Upper lobe of left lung (tissue), 4 donors: ENCODE results near the gene AAK1.

ENCODE experiments used
- EP300 ChIP-seq, 4 donors: sonication (generic); formaldehyde crosslinking; IDR thresholded peaks; one replicate each; pipeline ENCODE4 v1.5.1; 2017; ENCODE audit warnings: antibody characterized with exemption in 4 of 4, control low read depth in 2 of 4
- POLR2A ChIP-seq, 4 donors: fragments of 450-650 bp; IDR thresholded peaks; one replicate each; pipeline ENCODE4 v1.5.1; 2016 to 2017; ENCODE audit warnings: antibody characterized with exemption in 4 of 4, mild to moderate bottlenecking in 2 of 4
- POLR2AphosphoS5 ChIP-seq, 2 donors: sonication (generic); formaldehyde crosslinking; IDR thresholded peaks; one replicate each; pipeline ENCODE4 v1.5.1; 2017; ENCODE audit warnings: antibody characterized with exemption in 2 of 2
- TF ChIP-seq, protein P1 (sequence below), 6 experiments: fragments of 450-650 bp in 4 of 6; fragments of 200-600 bp in 2 of 6; sonication (generic) in 2 of 6; IDR thresholded peaks; one replicate each; pipeline ENCODE4 v1.5.1; 2016 to 2019; ENCODE audit warnings: antibody characterized with exemption in 6 of 6

DNA sequence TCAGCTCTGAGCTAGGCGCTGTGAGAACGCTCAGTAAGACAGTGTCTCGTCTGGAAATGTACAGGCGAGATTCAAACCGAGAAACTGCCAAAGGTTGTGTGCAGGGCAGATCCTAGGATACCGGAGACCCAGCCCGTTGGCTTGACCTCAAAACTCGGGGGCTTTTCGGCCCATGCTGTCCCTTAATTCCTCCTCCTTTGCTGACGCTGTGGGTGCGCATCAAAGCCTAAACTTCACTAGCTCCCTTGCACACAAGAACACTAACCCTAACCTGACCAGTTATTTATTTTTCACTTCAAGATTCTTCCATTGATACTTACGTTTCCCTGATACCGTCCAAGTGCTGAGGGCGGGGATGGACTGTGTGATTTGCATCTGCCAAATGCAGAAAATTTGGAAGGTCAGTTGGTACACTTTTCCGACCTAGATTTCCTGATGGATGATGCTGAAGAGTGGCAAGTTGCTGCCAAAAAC lies 1.0 kb upstream of the AAK1 start:
- TF ChIP-seq, protein P1, sequence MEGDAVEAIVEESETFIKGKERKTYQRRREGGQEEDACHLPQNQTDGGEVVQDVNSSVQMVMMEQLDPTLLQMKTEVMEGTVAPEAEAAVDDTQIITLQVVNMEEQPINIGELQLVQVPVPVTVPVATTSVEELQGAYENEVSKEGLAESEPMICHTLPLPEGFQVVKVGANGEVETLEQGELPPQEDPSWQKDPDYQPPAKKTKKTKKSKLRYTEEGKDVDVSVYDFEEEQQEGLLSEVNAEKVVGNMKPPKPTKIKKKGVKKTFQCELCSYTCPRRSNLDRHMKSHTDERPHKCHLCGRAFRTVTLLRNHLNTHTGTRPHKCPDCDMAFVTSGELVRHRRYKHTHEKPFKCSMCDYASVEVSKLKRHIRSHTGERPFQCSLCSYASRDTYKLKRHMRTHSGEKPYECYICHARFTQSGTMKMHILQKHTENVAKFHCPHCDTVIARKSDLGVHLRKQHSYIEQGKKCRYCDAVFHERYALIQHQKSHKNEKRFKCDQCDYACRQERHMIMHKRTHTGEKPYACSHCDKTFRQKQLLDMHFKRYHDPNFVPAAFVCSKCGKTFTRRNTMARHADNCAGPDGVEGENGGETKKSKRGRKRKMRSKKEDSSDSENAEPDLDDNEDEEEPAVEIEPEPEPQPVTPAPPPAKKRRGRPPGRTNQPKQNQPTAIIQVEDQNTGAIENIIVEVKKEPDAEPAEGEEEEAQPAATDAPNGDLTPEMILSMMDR (IDR thresholded peaks at IDR 0.05), result no peak
- peak in 1 of 2 donors; percentile 3 for TF ChIP-seq POLR2AphosphoS5 (IDR thresholded peaks at IDR 0.05)
- no peak for TF ChIP-seq EP300 (IDR thresholded peaks at IDR 0.05)
- no peak for TF ChIP-seq POLR2A (IDR thresholded peaks at IDR 0.05)
